Panc1 (cell line): Measurements from ENCODE around the gene CLK2. TPM values are rescaled to one million over a fixed set of nuclear protein-coding genes. Genes with fewer than 3 reads are reported as not detected.

Source experiments
- ATAC-seq: fragments of 200-7000 bp; cut with Tn5 transposase; 2 replicates; pipeline ENCODE4 v1.9.1; 2020; ENCODE audit warnings: mild to moderate bottlenecking, moderate library complexity
- BruUV-seq: library from RNA; stranded (reverse); fragments of 400-500 nt; replicated peaks from 2 replicates; lab custom pipeline; 2021; lab: Mats Ljungman, UMichigan
- CTCF ChIA-PET: fragments of 300-600 bp; sonication (Branson Sonifier 250); formaldehyde crosslinking; loops from one replicate; lab custom pipeline; 2022; ENCODE audit warnings: antibody characterized with exemption; lab: Charles Lee
- POLR2A ChIA-PET: fragments of 300-600 bp; sonication (Branson Sonifier 250); formaldehyde crosslinking; loops from one replicate; lab custom pipeline; 2022; ENCODE audit warnings: antibody characterized with exemption; lab: Charles Lee
- DNase-seq: peaks from one replicate; pipeline ENCODE4 v3.0.0-alpha.2; 2010; ENCODE audit warnings: low read depth, low spot score
- H3K27ac ChIP-seq: 2 replicates; pipeline ENCODE4 v1.5.1; 2011; ENCODE audit warnings: mild to moderate bottlenecking, low read length, inconsistent platforms
- H3K27me3 ChIP-seq: fragments of 200-500 bp; sonication (Bioruptor generic); 2 replicates; pipeline ENCODE4 v1.6.0; 2014; ENCODE audit warnings: low read length, inconsistent platforms; ENCODE audit not compliant: control insufficient read depth, insufficient read depth
- H3K36me3 ChIP-seq: fragments of 200-500 bp; sonication (Bioruptor generic); 2 replicates; pipeline ENCODE4 v1.5.1; 2014; ENCODE audit warnings: inconsistent platforms, mild to moderate bottlenecking, low read length, moderate library complexity; ENCODE audit not compliant: control insufficient read depth, insufficient read depth
- H3K4me1 ChIP-seq: 2 replicates; pipeline ENCODE4 v1.5.1; 2011; ENCODE audit warnings: inconsistent platforms, mild to moderate bottlenecking, low read length, moderate library complexity; ENCODE audit not compliant: control insufficient read depth, insufficient read depth
- H3K4me3 ChIP-seq, 2 experiments: 2 replicates each; pipeline ENCODE4 v1.5.1; 2011 to 2012; ENCODE audit warnings: low read depth in 2 of 2, low read length in 2 of 2, mild to moderate bottlenecking in 2 of 2, inconsistent platforms in 1 of 2, moderate library complexity in 1 of 2
- H3K9me3 ChIP-seq: fragments of 200-500 bp; sonication (Bioruptor generic); 2 replicates; pipeline ENCODE4 v1.5.1; 2014; ENCODE audit warnings: low read depth, mild to moderate bottlenecking, inconsistent platforms, low read length, moderate library complexity; ENCODE audit not compliant: control insufficient read depth, insufficient read depth
- POLR2AphosphoS5 ChIP-seq: IDR thresholded peaks from 2 replicates; pipeline ENCODE4 v1.6.1; 2012; ENCODE audit warnings: mild to moderate bottlenecking, low read depth, low read length, moderate library complexity
- REST ChIP-seq, 2 experiments: IDR thresholded peaks; 2 replicates each; pipeline ENCODE4 v1.6.1; 2011 to 2012; ENCODE audit warnings: low read depth in 2 of 2, control low read depth in 1 of 2, low read length in 1 of 2, mild to moderate bottlenecking in 1 of 2, moderate library complexity in 1 of 2; ENCODE audit not compliant: insufficient read depth in 1 of 2
- SIN3A ChIP-seq: IDR thresholded peaks from 2 replicates; pipeline ENCODE4 v1.6.1; 2012; ENCODE audit warnings: low read depth, mild to moderate bottlenecking, low read length, moderate library complexity, borderline replicate concordance; ENCODE audit not compliant: insufficient read depth
- TCF7L2 ChIP-seq: IDR thresholded peaks from 2 replicates; pipeline ENCODE4 v1.6.1; 2011; ENCODE audit warnings: mild to moderate bottlenecking, low read depth, low read length, inconsistent platforms
- in situ Hi-C: cut with HindIII; loops from 2 replicates; pipeline ENCODE4 v1.10.0; 2016; ENCODE audit warnings: low sequenced_read_pairs, low pct_unique_long_range_greater_than_20kb
- intact Hi-C: fragments of 100-400 bp; cut with micrococcal nuclease; formaldehyde crosslinking; loops from one replicate; pipeline ENCODE4 v1.10.0; 2022; ENCODE audit not compliant: unreplicated experiment
- total RNA-seq: library from RNA; stranded (reverse); gene quantifications from one replicate; pipeline ENCODE4 v1.2.1, GENCODE V29; 2021; ENCODE audit not compliant: unreplicated experiment
- TF ChIP-seq, protein P1 (sequence below): fragments of 450-650 bp; IDR thresholded peaks from 2 replicates; pipeline ENCODE4 v1.5.1; 2017; ENCODE audit warnings: mild to moderate bottlenecking

The CLK2 gene
- total RNA-seq, 1 experiment from 2014 or later: 43.6 TPM

- DNase-seq (no peak), ATAC-seq (no peak)
- in situ Hi-C loops (no loop called here), intact Hi-C loops (no loop called here)
- ChIA-PET POLR2A (no interaction called here), CTCF (no interaction called here)
- no TSS peak for BruUV-seq
- no peak within 1 kb of the TSS for H3K4me3 ChIP-seq
- H3K27me3 ChIP-seq: no peaks in the 10 kb centered on the region
- no peaks in the 10 kb centered on the region for H3K36me3 ChIP-seq
- no peak within 1 kb of the TSS for H3K27ac ChIP-seq
- TF ChIP-seq TCF7L2: no peak
- no peak for TF ChIP-seq REST (IDR thresholded peaks at IDR 0.05; ENCODE audit: insufficient read depth in 1 of 2, low read depth in 2 of 2, low read length in 1 of 2)
- no peak for TF ChIP-seq SIN3A
- TF ChIP-seq, protein P1, sequence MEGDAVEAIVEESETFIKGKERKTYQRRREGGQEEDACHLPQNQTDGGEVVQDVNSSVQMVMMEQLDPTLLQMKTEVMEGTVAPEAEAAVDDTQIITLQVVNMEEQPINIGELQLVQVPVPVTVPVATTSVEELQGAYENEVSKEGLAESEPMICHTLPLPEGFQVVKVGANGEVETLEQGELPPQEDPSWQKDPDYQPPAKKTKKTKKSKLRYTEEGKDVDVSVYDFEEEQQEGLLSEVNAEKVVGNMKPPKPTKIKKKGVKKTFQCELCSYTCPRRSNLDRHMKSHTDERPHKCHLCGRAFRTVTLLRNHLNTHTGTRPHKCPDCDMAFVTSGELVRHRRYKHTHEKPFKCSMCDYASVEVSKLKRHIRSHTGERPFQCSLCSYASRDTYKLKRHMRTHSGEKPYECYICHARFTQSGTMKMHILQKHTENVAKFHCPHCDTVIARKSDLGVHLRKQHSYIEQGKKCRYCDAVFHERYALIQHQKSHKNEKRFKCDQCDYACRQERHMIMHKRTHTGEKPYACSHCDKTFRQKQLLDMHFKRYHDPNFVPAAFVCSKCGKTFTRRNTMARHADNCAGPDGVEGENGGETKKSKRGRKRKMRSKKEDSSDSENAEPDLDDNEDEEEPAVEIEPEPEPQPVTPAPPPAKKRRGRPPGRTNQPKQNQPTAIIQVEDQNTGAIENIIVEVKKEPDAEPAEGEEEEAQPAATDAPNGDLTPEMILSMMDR: no peak
- TF ChIP-seq POLR2AphosphoS5: no peak
- no peaks in the 10 kb centered on the region for H3K9me3 ChIP-seq
- H3K4me1 ChIP-seq: no peaks in the 10 kb centered on the region
Measured at GRCh38 chr1:155301342-155301841, 28.1 kb upstream of the CLK2 start, which contains the start of gene PKLR. Gene PKLR, minus strand, starts transcription at chr1:155301438. Its CDS starts 43 bp downstream, at chr1:155301395.

GRCh38 chr1:155300553-155301329 lies 27.4 kb upstream of the CLK2 start:
- H3K36me3 ChIP-seq: no peaks in the 10 kb centered on the region
- POLR2A ChIA-PET: interaction anchor here (1.1 kb wide), 1 partner anchor 27 kb away, joined by 4 read pairs; the partner anchor contains the start of gene CLK2
- H3K9me3 ChIP-seq: no peaks in the 10 kb centered on the region
- no peak overlapping the region for H3K4me3 ChIP-seq
- no peaks in the 10 kb centered on the region for H3K27me3 ChIP-seq
- H3K27ac ChIP-seq: no peak overlapping the region
- intact Hi-C loops (no loop called here), in situ Hi-C loops (no loop called here)
- ATAC-seq: peak; percentile 59; the same call in 1 of the 2 replicates
- no peak for TF ChIP-seq REST (IDR thresholded peaks at IDR 0.05; ENCODE audit: insufficient read depth in 1 of 2, low read depth in 2 of 2, low read length in 1 of 2)
- no peak for TF ChIP-seq SIN3A
- TF ChIP-seq POLR2AphosphoS5: no peak
- TF ChIP-seq, protein P1: no peak
- no peak for TF ChIP-seq TCF7L2
- no peaks in the 10 kb centered on the region for H3K4me1 ChIP-seq
- CTCF ChIA-PET: interaction anchor here (1.0 kb wide), 1 partner anchor 50 kb away, joined by 3 read pairs; no protein-coding TSS in a partner anchor
- DNase-seq: no peak
- BruUV-seq: no TSS peak
